Measurements from ENCODE around the gene ANLN.
A peak's percentile ranks its signal among the peaks of the same experiment; 100 is the strongest.

The ANLN gene

DNA sequence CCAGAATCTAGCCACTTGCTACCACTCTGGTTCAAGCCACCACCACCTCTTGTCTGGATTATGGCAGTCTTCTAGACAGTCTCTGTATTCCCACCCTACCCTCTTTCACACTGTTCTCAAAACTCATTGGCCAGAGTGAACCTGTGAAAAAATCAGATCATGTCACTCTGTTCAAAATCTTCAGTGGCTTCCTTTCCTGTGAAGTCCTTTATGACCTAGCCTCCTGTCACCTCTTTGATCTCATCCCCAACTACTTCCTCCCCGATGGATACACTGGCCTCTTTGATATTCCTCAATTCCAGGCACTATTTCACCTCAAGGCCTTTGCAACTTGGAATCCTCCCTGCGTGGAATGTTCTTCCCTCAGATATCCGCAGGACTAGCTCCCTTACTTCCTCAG lies 21.2 kb upstream of the ANLN start:
- no CpG with 5 or more reads among the region's 3 CpGs for WGBS (ENCODE audit: extremely low coverage, insufficient coverage, insufficient read length)
- Histone ChIP-seq H2BK120ac (ENCODE audit: insufficient read depth, low read length, poor library complexity) (no peak overlapping the region), H2AK5ac (ENCODE audit: low read length) (no peak overlapping the region), H3K79me1 (ENCODE audit: low read length) (peaks cover 4% of the 10 kb centered on the region), H4K91ac (ENCODE audit: low read depth, low read length) (no peak overlapping the region), H3K18ac (ENCODE audit: low read length) (no peak overlapping the region), H3K14ac (ENCODE audit: low read length) (no peak overlapping the region), H3K4me3 (ENCODE audit: low read depth, low read length) (no peak overlapping the region), H3K4me1 (ENCODE audit: control insufficient read depth in 1 of 2, insufficient read depth in 2 of 2, low read length in 2 of 2) (no peaks in the 10 kb centered on the region), H2AFZ (ENCODE audit: insufficient read depth, low read length, poor library complexity) (no peak overlapping the region), H3K79me2 (ENCODE audit: control insufficient read depth, insufficient read depth, low read length, poor library complexity) (peaks cover 2% of the 10 kb centered on the region), H3K27me3 (ENCODE audit: insufficient read depth, low read length) (no peaks in the 10 kb centered on the region), H3K36me3 (ENCODE audit: control insufficient read depth in 1 of 2, insufficient read depth in 2 of 2, low read length in 2 of 2) (no peaks in the 10 kb centered on the region), H3K9ac (ENCODE audit: low read length) (no peak overlapping the region), H3K4ac (ENCODE audit: low read depth, low read length) (no peak overlapping the region), H3K27ac (ENCODE audit: low read depth, low read length) (no peak overlapping the region), H4K12ac (ENCODE audit: low read depth, low read length) (no peak overlapping the region), H4K8ac (ENCODE audit: low read depth, low read length) (no peak overlapping the region), H2BK5ac (ENCODE audit: low read depth, low read length, poor library complexity) (no peak overlapping the region), H2BK12ac (ENCODE audit: low read length) (no peak overlapping the region), H3K9me3 (ENCODE audit: insufficient read depth, low read depth, low read length) (no peaks in the 10 kb centered on the region), H3K23ac (ENCODE audit: low read length) (no peak overlapping the region), H3K4me2 (ENCODE audit: low read length) (no peak overlapping the region)
- DNase-seq = no peak

DNA sequence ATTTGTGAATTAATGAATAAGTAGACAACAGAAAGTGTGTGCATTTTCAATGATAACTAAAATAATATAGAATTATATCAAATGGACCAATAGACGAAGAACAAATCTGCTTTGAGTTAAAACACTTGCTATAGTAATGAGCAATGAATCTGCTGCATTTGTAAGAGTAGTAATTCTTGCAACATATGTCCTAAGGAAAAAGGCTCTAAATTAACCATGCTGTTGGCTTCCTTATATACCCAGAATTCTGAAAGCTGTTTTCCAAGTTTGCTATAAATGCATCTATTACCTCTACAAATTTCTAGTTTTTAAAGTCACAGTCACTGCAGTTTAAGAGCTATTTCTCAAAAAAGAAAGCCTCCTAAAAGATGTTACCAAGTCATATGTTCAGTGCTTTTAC lies 20.5 kb upstream of the ANLN start:
- no peak overlapping the region for H3K9ac ChIP-seq (ENCODE audit: low read length)
- H3K4me1 ChIP-seq (ENCODE audit: control insufficient read depth in 1 of 2, insufficient read depth in 2 of 2, low read length in 2 of 2) = no peaks in the 10 kb centered on the region
- WGBS (ENCODE audit: extremely low coverage, insufficient coverage, insufficient read length) = no CpG with 5 or more reads among the region's 1 CpG

DNA sequence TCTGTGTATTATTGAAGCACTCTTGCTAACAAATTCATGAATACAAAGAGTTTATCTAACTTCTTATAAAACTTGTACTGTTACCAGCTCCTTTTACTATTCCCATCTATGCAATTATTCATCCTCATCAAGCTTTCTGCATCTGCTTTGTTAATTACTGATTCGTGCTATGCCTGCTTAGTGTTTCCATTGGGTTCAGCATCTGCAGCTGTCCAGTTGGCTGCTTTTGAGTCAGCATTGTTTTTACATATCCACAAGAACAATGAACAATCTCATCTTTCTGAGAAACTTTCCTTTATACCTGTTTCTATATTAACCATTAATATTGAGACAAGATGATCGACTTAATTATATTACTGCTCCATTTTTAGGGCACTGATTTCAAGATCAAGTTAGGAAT lies 19.6 kb upstream of the ANLN start:
- Histone ChIP-seq H3K14ac (ENCODE audit: low read length) (no peak overlapping the region), H4K8ac (ENCODE audit: low read depth, low read length) (no peak overlapping the region), H3K27me3 (ENCODE audit: insufficient read depth, low read length) (no peaks in the 10 kb centered on the region), H3K9ac (ENCODE audit: low read length) (no peak overlapping the region), H4K12ac (ENCODE audit: low read depth, low read length) (no peak overlapping the region), H3K4me3 (ENCODE audit: low read depth, low read length) (no peak overlapping the region), H3K4me1 (ENCODE audit: control insufficient read depth in 1 of 2, insufficient read depth in 2 of 2, low read length in 2 of 2) (no peaks in the 10 kb centered on the region), H2AFZ (ENCODE audit: insufficient read depth, low read length, poor library complexity) (no peak overlapping the region), H3K4me2 (ENCODE audit: low read length) (no peak overlapping the region), H3K79me2 (ENCODE audit: control insufficient read depth, insufficient read depth, low read length, poor library complexity) (peaks cover 2% of the 10 kb centered on the region), H3K23ac (ENCODE audit: low read length) (no peak overlapping the region), H3K36me3 (ENCODE audit: control insufficient read depth in 1 of 2, insufficient read depth in 2 of 2, low read length in 2 of 2) (no peaks in the 10 kb centered on the region), H2BK12ac (ENCODE audit: low read length) (no peak overlapping the region), H2BK5ac (ENCODE audit: low read depth, low read length, poor library complexity) (no peak overlapping the region), H3K9me3 (ENCODE audit: insufficient read depth, low read depth, low read length) (no peaks in the 10 kb centered on the region), H3K4ac (ENCODE audit: low read depth, low read length) (no peak overlapping the region), H2AK5ac (ENCODE audit: low read length) (no peak overlapping the region), H4K91ac (ENCODE audit: low read depth, low read length) (no peak overlapping the region), H3K79me1 (ENCODE audit: low read length) (peaks cover 4% of the 10 kb centered on the region), H2BK120ac (ENCODE audit: insufficient read depth, low read length, poor library complexity) (no peak overlapping the region), H3K27ac (ENCODE audit: low read depth, low read length) (no peak overlapping the region), H3K18ac (ENCODE audit: low read length) (no peak overlapping the region)
- WGBS (ENCODE audit: extremely low coverage, insufficient coverage, insufficient read length) = no CpG with 5 or more reads among the region's 2 CpGs
- no peak for DNase-seq

More for the DNA sequence above, 20.5 kb upstream of the ANLN start:
- Histone ChIP-seq H2BK5ac (ENCODE audit: low read depth, low read length, poor library complexity) (no peak overlapping the region), H3K27me3 (ENCODE audit: insufficient read depth, low read length) (no peaks in the 10 kb centered on the region), H2BK12ac (ENCODE audit: low read length) (no peak overlapping the region), H3K27ac (ENCODE audit: low read depth, low read length) (no peak overlapping the region), H3K4me3 (ENCODE audit: low read depth, low read length) (no peak overlapping the region), H4K91ac (ENCODE audit: low read depth, low read length) (no peak overlapping the region), H3K4ac (ENCODE audit: low read depth, low read length) (no peak overlapping the region), H4K8ac (ENCODE audit: low read depth, low read length) (no peak overlapping the region), H4K12ac (ENCODE audit: low read depth, low read length) (no peak overlapping the region), H3K4me2 (ENCODE audit: low read length) (no peak overlapping the region), H3K36me3 (ENCODE audit: control insufficient read depth in 1 of 2, insufficient read depth in 2 of 2, low read length in 2 of 2) (no peaks in the 10 kb centered on the region), H3K79me1 (ENCODE audit: low read length) (peaks cover 4% of the 10 kb centered on the region), H2AFZ (ENCODE audit: insufficient read depth, low read length, poor library complexity) (no peak overlapping the region), H2AK5ac (ENCODE audit: low read length) (no peak overlapping the region), H3K14ac (ENCODE audit: low read length) (no peak overlapping the region), H3K79me2 (ENCODE audit: control insufficient read depth, insufficient read depth, low read length, poor library complexity) (peaks cover 2% of the 10 kb centered on the region), H3K9me3 (ENCODE audit: insufficient read depth, low read depth, low read length) (no peaks in the 10 kb centered on the region), H3K18ac (ENCODE audit: low read length) (no peak overlapping the region), H2BK120ac (ENCODE audit: insufficient read depth, low read length, poor library complexity) (no peak overlapping the region), H3K23ac (ENCODE audit: low read length) (no peak overlapping the region)
- no peak for DNase-seq

DNA sequence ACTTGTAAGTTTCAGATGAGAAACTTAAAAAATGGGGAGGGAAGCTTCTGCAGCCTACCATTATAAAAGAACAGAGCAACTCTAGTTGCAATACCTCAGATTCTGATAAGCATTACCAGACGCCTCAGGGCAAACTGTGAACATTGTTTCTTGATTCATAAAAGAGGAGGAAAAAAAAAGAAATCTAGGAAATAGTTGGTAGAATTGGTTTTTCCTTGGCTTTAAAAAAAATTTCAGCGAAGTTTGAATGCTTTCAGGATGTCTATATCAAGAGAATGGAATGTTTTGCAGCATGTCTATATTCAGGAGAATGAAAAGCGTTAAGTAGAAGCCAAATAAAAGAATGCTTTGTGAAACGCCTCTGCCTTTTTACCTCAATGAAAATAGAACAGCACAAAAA lies 17.5 kb upstream of the ANLN start:
- Histone ChIP-seq H4K8ac (ENCODE audit: low read depth, low read length) (no peak overlapping the region), H3K4ac (ENCODE audit: low read depth, low read length) (no peak overlapping the region), H2BK12ac (ENCODE audit: low read length) (no peak overlapping the region), H3K14ac (ENCODE audit: low read length) (no peak overlapping the region), H2AK5ac (ENCODE audit: low read length) (no peak overlapping the region), H3K9me3 (ENCODE audit: insufficient read depth, low read depth, low read length) (no peaks in the 10 kb centered on the region), H3K27ac (ENCODE audit: low read depth, low read length) (no peak overlapping the region), H3K4me1 (ENCODE audit: control insufficient read depth in 1 of 2, insufficient read depth in 2 of 2, low read length in 2 of 2) (no peaks in the 10 kb centered on the region), H3K79me2 (ENCODE audit: control insufficient read depth, insufficient read depth, low read length, poor library complexity) (no peaks in the 10 kb centered on the region), H3K27me3 (ENCODE audit: insufficient read depth, low read length) (no peaks in the 10 kb centered on the region), H3K36me3 (ENCODE audit: control insufficient read depth in 1 of 2, insufficient read depth in 2 of 2, low read length in 2 of 2) (no peaks in the 10 kb centered on the region), H3K4me2 (ENCODE audit: low read length) (no peak overlapping the region), H2AFZ (ENCODE audit: insufficient read depth, low read length, poor library complexity) (no peak overlapping the region), H3K79me1 (ENCODE audit: low read length) (peaks cover 2% of the 10 kb centered on the region), H3K18ac (ENCODE audit: low read length) (no peak overlapping the region), H2BK120ac (ENCODE audit: insufficient read depth, low read length, poor library complexity) (no peak overlapping the region), H3K4me3 (ENCODE audit: low read depth, low read length) (no peak overlapping the region), H3K23ac (ENCODE audit: low read length) (no peak overlapping the region), H4K91ac (ENCODE audit: low read depth, low read length) (no peak overlapping the region), H2BK5ac (ENCODE audit: low read depth, low read length, poor library complexity) (no peak overlapping the region), H3K9ac (ENCODE audit: low read length) (no peak overlapping the region), H4K12ac (ENCODE audit: low read depth, low read length) (no peak overlapping the region)
- no CpG with 5 or more reads among the region's 4 CpGs for WGBS (ENCODE audit: extremely low coverage, insufficient coverage, insufficient read length)
- peak; percentile 92 to 100 for DNase-seq

Data from trophoblast cell (in vitro differentiated cells and primary cell).